H9 (cell line): ENCODE measurements around the gene KRTAP4-12. TPM values are rescaled to one million over a fixed set of nuclear protein-coding genes. Genes with fewer than 3 reads are reported as not detected.

Experiments
- DNase-seq: peaks from one replicate; pipeline ENCODE4 v3.0.0-alpha.2; 2017
- H2AFZ ChIP-seq: one replicate; pipeline ENCODE4 v1.6.1; 2013; ENCODE audit warnings: mild to moderate bottlenecking, low read length, control low read depth, moderate library complexity
- H2AK5ac ChIP-seq: 2 replicates; pipeline ENCODE4 v1.6.1; 2013; ENCODE audit warnings: low read length, control low read depth, mixed read lengths; ENCODE audit not compliant: insufficient read length
- H2BK120ac ChIP-seq: one replicate; pipeline ENCODE4 v1.6.1; 2013; ENCODE audit warnings: low read depth, mild to moderate bottlenecking, low read length, control low read depth, inconsistent platforms; ENCODE audit not compliant: poor library complexity, severe bottlenecking
- H2BK12ac ChIP-seq: 2 replicates; pipeline ENCODE4 v1.6.1; 2013; ENCODE audit warnings: low read length, control low read depth, mixed read lengths, low read depth; ENCODE audit not compliant: insufficient read length
- H2BK15ac ChIP-seq: 2 replicates; pipeline ENCODE4 v1.6.1; 2013; ENCODE audit warnings: low read depth, low read length, control low read depth
- H2BK20ac ChIP-seq: one replicate; pipeline ENCODE4 v1.6.1; 2013; ENCODE audit warnings: low read depth, mild to moderate bottlenecking, low read length, control low read depth, inconsistent platforms; ENCODE audit not compliant: poor library complexity, severe bottlenecking
- H2BK5ac ChIP-seq: 2 replicates; pipeline ENCODE4 v1.6.1; 2013; ENCODE audit warnings: low read length, control low read depth, mixed read lengths; ENCODE audit not compliant: insufficient read length
- H3K14ac ChIP-seq: 2 replicates; pipeline ENCODE4 v1.6.1; 2013; ENCODE audit warnings: low read length, control low read depth; ENCODE audit not compliant: insufficient read depth
- H3K18ac ChIP-seq: 2 replicates; pipeline ENCODE4 v1.6.1; 2013; ENCODE audit warnings: low read depth, mild to moderate bottlenecking, mixed read lengths, low read length, control low read depth; ENCODE audit not compliant: insufficient read length
- H3K23ac ChIP-seq: 2 replicates; pipeline ENCODE4 v1.6.1; 2013; ENCODE audit warnings: low read length, control low read depth, mixed read lengths, low read depth; ENCODE audit not compliant: insufficient read length
- H3K23me2 ChIP-seq: 2 replicates; pipeline ENCODE4 v1.6.1; 2013; ENCODE audit warnings: low read depth, mild to moderate bottlenecking, mixed read lengths, low read length, control low read depth; ENCODE audit not compliant: insufficient read length, poor library complexity, severe bottlenecking
- H3K27ac ChIP-seq: 2 replicates; pipeline ENCODE4 v1.5.1; 2013; ENCODE audit warnings: low read length, control low read depth, mixed read lengths, low read depth; ENCODE audit not compliant: insufficient read length
- H3K27me3 ChIP-seq: 2 replicates; pipeline ENCODE4 v1.6.1; 2013; ENCODE audit warnings: low read length, control low read depth, inconsistent platforms; ENCODE audit not compliant: insufficient read depth
- H3K4ac ChIP-seq: 2 replicates; pipeline ENCODE4 v1.6.1; 2013; ENCODE audit warnings: low read depth, mild to moderate bottlenecking, control low read depth, inconsistent platforms, low read length, moderate library complexity
- H3K4me1 ChIP-seq: 2 replicates; pipeline ENCODE4 v1.6.1; 2013; ENCODE audit warnings: low read length, control low read depth, inconsistent platforms; ENCODE audit not compliant: insufficient read depth
- H3K4me2 ChIP-seq: 2 replicates; pipeline ENCODE4 v1.6.1; 2013; ENCODE audit warnings: low read length, control low read depth, mixed read lengths; ENCODE audit not compliant: insufficient read length, insufficient read depth
- H3K56ac ChIP-seq: 2 replicates; pipeline ENCODE4 v1.6.1; 2013; ENCODE audit warnings: low read depth, mild to moderate bottlenecking, mixed read lengths, low read length, control low read depth; ENCODE audit not compliant: insufficient read length
- H3K79me1 ChIP-seq: 2 replicates; pipeline ENCODE4 v1.6.1; 2013; ENCODE audit warnings: low read depth, mild to moderate bottlenecking, moderate library complexity, low read length, control low read depth, inconsistent platforms; ENCODE audit not compliant: insufficient read depth, poor library complexity, severe bottlenecking
- H3K79me2 ChIP-seq: 2 replicates; pipeline ENCODE4 v1.6.1; 2013; ENCODE audit warnings: low read length, control low read depth, inconsistent platforms; ENCODE audit not compliant: insufficient read depth
- H3K9ac ChIP-seq: 2 replicates; pipeline ENCODE4 v1.6.1; 2013; ENCODE audit warnings: low read length, control low read depth, mixed read lengths; ENCODE audit not compliant: insufficient read length; ENCODE audit errors: extremely low read depth
- H3K9me3 ChIP-seq: one replicate; pipeline ENCODE4 v1.6.1; 2013; ENCODE audit warnings: low read depth, low read length, inconsistent platforms; ENCODE audit not compliant: control insufficient read depth
- H3T11ph ChIP-seq: one replicate; pipeline ENCODE4 v1.6.1; 2013; ENCODE audit warnings: mild to moderate bottlenecking, low read length, control low read depth, inconsistent platforms
- H4K20me1 ChIP-seq: one replicate; pipeline ENCODE4 v1.6.1; 2013; ENCODE audit not compliant: control insufficient read depth, insufficient read length, insufficient read depth
- H4K5ac ChIP-seq: 2 replicates; pipeline ENCODE4 v1.6.1; 2013; ENCODE audit warnings: low read depth, mild to moderate bottlenecking, mixed read lengths, low read length, control low read depth; ENCODE audit not compliant: insufficient read length
- H4K8ac ChIP-seq: replicated peaks from 2 replicates; pipeline ENCODE4 v1.6.1; 2013; ENCODE audit warnings: low read length, control low read depth, mixed read lengths, low read depth; ENCODE audit not compliant: insufficient read length
- H4K91ac ChIP-seq: 2 replicates; pipeline ENCODE4 v1.6.1; 2013; ENCODE audit warnings: low read depth, mild to moderate bottlenecking, moderate library complexity, mixed read lengths, low read length, control low read depth; ENCODE audit not compliant: insufficient read length
- H3K27ac Mint-ChIP-seq, 3 experiments: 2 replicates in 2 of 3; 3 replicates in 1 of 3; pipeline ENCODE4 v1.8.0; 2020 to 2021; ENCODE audit warnings: mixed read lengths in 3 of 3, mild to moderate bottlenecking in 1 of 3, moderate library complexity in 1 of 3
- H3K27me3 Mint-ChIP-seq: 2 replicates; pipeline ENCODE4 v1.8.0; 2021; ENCODE audit warnings: low read depth, mild to moderate bottlenecking, moderate library complexity, mixed read lengths
- H3K36me3 Mint-ChIP-seq, 3 experiments: 2 replicates in 2 of 3; 3 replicates in 1 of 3; pipeline ENCODE4 v1.8.0; 2020 to 2021; ENCODE audit warnings: low read depth in 3 of 3, mixed read lengths in 3 of 3; ENCODE audit not compliant: insufficient read depth in 1 of 3
- H3K4me1 Mint-ChIP-seq, 2 experiments: 2 replicates each; pipeline ENCODE4 v1.8.0; 2020; ENCODE audit warnings: mixed read lengths in 2 of 2
- H3K4me3 Mint-ChIP-seq, 2 experiments: 2 replicates in 1 of 2; 3 replicates in 1 of 2; pipeline ENCODE4 v1.8.0; 2020 to 2021; ENCODE audit warnings: mild to moderate bottlenecking in 2 of 2, mixed read lengths in 2 of 2, moderate library complexity in 1 of 2
- H3K9me3 Mint-ChIP-seq, 2 experiments: 2 replicates in 1 of 2; 3 replicates in 1 of 2; pipeline ENCODE4 v1.8.0; 2020; ENCODE audit warnings: mild to moderate bottlenecking in 2 of 2, mixed read lengths in 2 of 2, moderate library complexity in 1 of 2
- WGBS: extraction: QIAGEN DNeasy Blood & Tissue Kit; methylation state at CpG from one replicate; pipeline ENCODE4 v1.1.7; 2013; ENCODE audit warnings: missing lambda C conversion rate, low lambda C conversion rate, mixed read lengths; ENCODE audit not compliant: insufficient read length; ENCODE audit errors: extremely low coverage; 5-methylcytosine and 5-hydroxymethylcytosine counted together
- total RNA-seq: library from RNA; stranded (reverse); gene quantifications from 2 replicates; pipeline ENCODE4 v1.2.1, GENCODE V29; 2021
- TF ChIP-seq, protein P1 (sequence below): fragments of 200-600 bp; sonication (generic); conservative IDR thresholded peaks from 3 replicates; pipeline ENCODE4 v1.8.0; 2021; ENCODE audit warnings: antibody characterized with exemption, mild to moderate bottlenecking

The KRTAP4-12 gene
- total RNA-seq, 1 experiment from 2014 or later = not detected

DNA sequence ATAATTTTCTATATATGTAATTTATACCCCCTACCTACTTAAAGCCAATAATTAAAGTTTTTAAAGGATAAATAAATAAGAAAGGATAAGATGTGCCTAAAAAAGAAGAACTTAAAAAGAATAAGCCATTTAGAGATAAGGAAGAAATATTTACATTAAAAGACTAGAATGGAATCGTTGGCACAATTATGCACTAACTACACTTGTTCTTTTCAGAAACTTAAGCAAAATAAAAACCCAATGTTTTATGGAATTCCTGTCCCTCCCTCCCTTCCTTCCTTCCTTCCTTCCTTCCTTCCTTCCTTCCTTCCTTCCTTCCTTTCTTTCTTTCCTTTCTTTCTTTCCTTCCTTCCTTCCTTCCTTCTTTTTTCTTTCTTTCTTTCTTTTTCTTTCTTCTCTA is 20.9 kb upstream of the KRTAP4-12 start:
- no peaks in the 10 kb centered on the region for H3K27me3 Mint-ChIP-seq
- no peak overlapping the region for H3K18ac ChIP-seq
- no peak overlapping the region for H3K14ac ChIP-seq
- H3K79me2 ChIP-seq = no peaks in the 10 kb centered on the region
- H3K4ac ChIP-seq = no peak overlapping the region
- no CpG with 5 or more reads among the region's 1 CpG for WGBS
- no peak overlapping the region for H3K4me2 ChIP-seq
- H4K91ac ChIP-seq = no peak overlapping the region
- no peaks in the 10 kb centered on the region for H3K27me3 ChIP-seq
- H2BK12ac ChIP-seq = no peak overlapping the region
- no peaks in the 10 kb centered on the region for H3K4me1 ChIP-seq
- H4K20me1 ChIP-seq = no peaks in the 10 kb centered on the region
- peaks cover 7% of the 10 kb centered on the region for H3K9me3 ChIP-seq
- H2BK20ac ChIP-seq = no peak overlapping the region
- H3K23me2 ChIP-seq = no peaks in the 10 kb centered on the region
- H3K36me3 Mint-ChIP-seq = peaks cover 11 to 34% (median 20%) of the 10 kb centered on the region in 3 experiments
- H2BK5ac ChIP-seq = no peak overlapping the region
- peaks cover 22 to 28% of the 10 kb centered on the region in 2 experiments for H3K9me3 Mint-ChIP-seq
- H3K4me1 Mint-ChIP-seq = peaks cover 2 to 13% of the 10 kb centered on the region in 2 experiments
- no peak overlapping the region for H2BK15ac ChIP-seq
- no peak overlapping the region for H3K23ac ChIP-seq
- no peak overlapping the region for H3K56ac ChIP-seq
- H4K5ac ChIP-seq = no peak overlapping the region
- no peak overlapping the region for H3K27ac ChIP-seq
- no peak overlapping the region for H3K4me3 Mint-ChIP-seq
- no peak overlapping the region for H2BK120ac ChIP-seq
- no peak overlapping the region for H2AFZ ChIP-seq
- DNase-seq = no peak
- no peak overlapping the region for H4K8ac ChIP-seq
- H3K9ac ChIP-seq = no peak overlapping the region
- H3K79me1 ChIP-seq = no peaks in the 10 kb centered on the region
- no peak overlapping the region for H3K27ac Mint-ChIP-seq
- TF ChIP-seq, protein P1, sequence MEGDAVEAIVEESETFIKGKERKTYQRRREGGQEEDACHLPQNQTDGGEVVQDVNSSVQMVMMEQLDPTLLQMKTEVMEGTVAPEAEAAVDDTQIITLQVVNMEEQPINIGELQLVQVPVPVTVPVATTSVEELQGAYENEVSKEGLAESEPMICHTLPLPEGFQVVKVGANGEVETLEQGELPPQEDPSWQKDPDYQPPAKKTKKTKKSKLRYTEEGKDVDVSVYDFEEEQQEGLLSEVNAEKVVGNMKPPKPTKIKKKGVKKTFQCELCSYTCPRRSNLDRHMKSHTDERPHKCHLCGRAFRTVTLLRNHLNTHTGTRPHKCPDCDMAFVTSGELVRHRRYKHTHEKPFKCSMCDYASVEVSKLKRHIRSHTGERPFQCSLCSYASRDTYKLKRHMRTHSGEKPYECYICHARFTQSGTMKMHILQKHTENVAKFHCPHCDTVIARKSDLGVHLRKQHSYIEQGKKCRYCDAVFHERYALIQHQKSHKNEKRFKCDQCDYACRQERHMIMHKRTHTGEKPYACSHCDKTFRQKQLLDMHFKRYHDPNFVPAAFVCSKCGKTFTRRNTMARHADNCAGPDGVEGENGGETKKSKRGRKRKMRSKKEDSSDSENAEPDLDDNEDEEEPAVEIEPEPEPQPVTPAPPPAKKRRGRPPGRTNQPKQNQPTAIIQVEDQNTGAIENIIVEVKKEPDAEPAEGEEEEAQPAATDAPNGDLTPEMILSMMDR = no peak
- H2AK5ac ChIP-seq = no peak overlapping the region
- no peak overlapping the region for H3T11ph ChIP-seq
